Calu3 (cell line): Measurements from ENCODE around the gene DDX54. TPM values are rescaled to one million over a fixed set of nuclear protein-coding genes. Genes with fewer than 3 reads are reported as not detected.
"Not testable (repeated sequence)": the region's sequence is repeated elsewhere in the genome, so short reads cannot be mapped to it uniquely, and the experiment has no call there.

Experiments used
- BruUV-seq: library from RNA; stranded (reverse); fragments of 400-500 nt; replicated peaks from 2 replicates; lab custom pipeline; 2021; lab: Mats Ljungman, UMichigan
- CTCF ChIA-PET: fragments of 300-600 bp; sonication (Branson Sonifier 250); formaldehyde crosslinking; loops from one replicate; lab custom pipeline; 2022; ENCODE audit warnings: antibody characterized with exemption; lab: Charles Lee
- DNase-seq: peaks from one replicate; pipeline ENCODE4 v3.0.0; 2022
- H3K27ac Mint-ChIP-seq: one replicate; pipeline ENCODE4 v1.8.0; 2022; ENCODE audit warnings: mixed read lengths; ENCODE audit not compliant: unreplicated experiment
- H3K27me3 Mint-ChIP-seq: one replicate; pipeline ENCODE4 v1.8.0; 2022; ENCODE audit warnings: mixed read lengths; ENCODE audit not compliant: unreplicated experiment
- H3K36me3 Mint-ChIP-seq: one replicate; pipeline ENCODE4 v1.8.0; 2022; ENCODE audit warnings: mild to moderate bottlenecking, moderate library complexity, mixed read lengths; ENCODE audit not compliant: insufficient read depth, unreplicated experiment
- H3K4me1 Mint-ChIP-seq: one replicate; pipeline ENCODE4 v1.8.0; 2022; ENCODE audit warnings: mild to moderate bottlenecking, low read depth, mixed read lengths; ENCODE audit not compliant: unreplicated experiment
- H3K4me3 Mint-ChIP-seq: one replicate; pipeline ENCODE4 v1.8.0; 2022; ENCODE audit warnings: mild to moderate bottlenecking, low read depth, moderate library complexity, mixed read lengths; ENCODE audit not compliant: unreplicated experiment
- H3K9me3 Mint-ChIP-seq: one replicate; pipeline ENCODE4 v1.8.0; 2022; ENCODE audit warnings: low read depth, mixed read lengths; ENCODE audit not compliant: unreplicated experiment
- CTCF ChIP-seq: fragments of 200-600 bp; IDR thresholded peaks from one replicate; pipeline ENCODE4 v1.8.0; 2022; ENCODE audit warnings: antibody characterized with exemption; ENCODE audit not compliant: unreplicated experiment
- intact Hi-C: fragments of 100-400 bp; cut with micrococcal nuclease; formaldehyde crosslinking; loops from one replicate; pipeline ENCODE4 v1.10.0; 2022; ENCODE audit not compliant: unreplicated experiment
- total RNA-seq: library from RNA; stranded (reverse); gene quantifications from 2 replicates; pipeline ENCODE4 v1.2.3, GENCODE V29; 2022

Gene DDX54
- total RNA-seq, 1 experiment from 2014 or later = 104 TPM

- H3K4me1 Mint-ChIP-seq = peaks cover 27% of the 10 kb centered on the region
- CTCF ChIA-PET = no interaction called here
Observed at GRCh38 chr12:113211160-113211559, 25.9 kb upstream of the DDX54 start.

GRCh38 chr12:113208041-113208934, 23.0 kb upstream of the DDX54 start:
- Mint-ChIP-seq H3K4me3 (no peak overlapping the region), H3K36me3 (no peaks in the 10 kb centered on the region)
- CTCF ChIA-PET = interaction anchor here (0.6 kb wide), 1 partner anchor 11 kb away, joined by 4 read pairs; no protein-coding TSS in a partner anchor

More at GRCh38 chr12:113211160-113211559, 25.9 kb upstream of the DDX54 start:
- intact Hi-C loops = no loop called here
- no peak for DNase-seq
- peaks cover 12% of the 10 kb centered on the region for H3K36me3 Mint-ChIP-seq
- no peak for TF ChIP-seq CTCF
- no peak overlapping the region for H3K4me3 Mint-ChIP-seq
- H3K9me3 Mint-ChIP-seq = no peaks in the 10 kb centered on the region
- no peaks in the 10 kb centered on the region for H3K27me3 Mint-ChIP-seq
- peak overlapping the region; percentile 53 for H3K27ac Mint-ChIP-seq
- no TSS peak for BruUV-seq

GRCh38 chr12:113207613-113208040, 22.3 kb upstream of the DDX54 start:
- peaks cover 23% of the 10 kb centered on the region for H3K4me1 Mint-ChIP-seq
- TF ChIP-seq CTCF = no peak
- no peaks in the 10 kb centered on the region for H3K27me3 Mint-ChIP-seq
- intact Hi-C loops = no loop called here
- no peaks in the 10 kb centered on the region for H3K9me3 Mint-ChIP-seq
- H3K27ac Mint-ChIP-seq = peak overlapping the region; percentile 10
- no peak for DNase-seq
- H3K4me3 Mint-ChIP-seq = no peak overlapping the region
- no peaks in the 10 kb centered on the region for H3K36me3 Mint-ChIP-seq
- BruUV-seq = no TSS peak
- CTCF ChIA-PET = interaction anchor here (0.6 kb wide), 1 partner anchor 10 kb away, joined by 4 read pairs; no protein-coding TSS in a partner anchor

More at GRCh38 chr12:113208041-113208934, 23.0 kb upstream of the DDX54 start:
- no peak for DNase-seq
- Mint-ChIP-seq H3K27me3 (no peaks in the 10 kb centered on the region), H3K4me1 (peaks cover 23% of the 10 kb centered on the region), H3K27ac (peak overlapping the region; percentile 10), H3K9me3 (no peaks in the 10 kb centered on the region)
- intact Hi-C loops = no loop called here
- BruUV-seq = no TSS peak
- no peak for TF ChIP-seq CTCF

GRCh38 chr12:113206802-113207201, 21.5 kb upstream of the DDX54 start:
- H3K9me3 Mint-ChIP-seq, H3K4me3 Mint-ChIP-seq, H3K27me3 Mint-ChIP-seq, DNase-seq, intact Hi-C loops, CTCF ChIA-PET, BruUV-seq, H3K36me3 Mint-ChIP-seq: not testable (repeated sequence)
- peak overlapping the region; percentile 17 for H3K27ac Mint-ChIP-seq
- peaks cover 23% of the 10 kb centered on the region for H3K4me1 Mint-ChIP-seq
